Measurements from ENCODE around the gene GABRB1. TPM values are rescaled to one million over a fixed set of nuclear protein-coding genes. Genes with fewer than 3 reads are reported as not detected.

The GABRB1 gene
- total and polyA plus RNA-seq, 2 experiments from 2014 or later = 0.26 to 0.97 TPM

DNA sequence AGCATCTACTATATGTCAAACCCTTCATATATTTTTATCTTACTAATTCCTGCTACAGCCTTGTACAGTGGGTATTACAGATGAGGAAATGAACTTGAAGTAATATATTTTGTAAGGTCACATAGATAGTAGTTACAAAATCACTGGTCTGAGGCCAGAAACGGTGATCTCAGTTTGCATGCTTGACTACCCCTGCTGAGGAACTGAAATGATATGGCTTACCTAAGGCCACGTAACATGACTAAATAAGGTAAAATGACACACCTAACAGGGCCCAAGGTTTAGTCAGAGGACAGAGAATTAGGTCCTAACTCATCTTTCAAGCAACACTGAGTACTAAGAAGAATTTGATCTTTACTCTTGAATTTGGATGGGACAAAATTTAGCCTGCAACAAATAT lies 433.6 kb downstream of the GABRB1 start:
- H3K79me2 ChIP-seq (replicated peaks; ENCODE audit: insufficient read depth) = no peaks in the 10 kb centered on the region
- no peaks in the 10 kb centered on the region for H3K36me3 ChIP-seq (ENCODE audit: insufficient read depth)
- no peaks in the 10 kb centered on the region for H4K20me1 ChIP-seq (replicated peaks; ENCODE audit: insufficient read depth)
- no peak overlapping the region for H3K4me2 ChIP-seq
- no peaks in the 10 kb centered on the region for H3K36me3 Mint-ChIP-seq (ENCODE audit: low read depth)
- H3K27ac ChIP-seq (ENCODE audit: low read depth) = no peak overlapping the region
- H3K27ac Mint-ChIP-seq = no peak overlapping the region
- H3K27me3 ChIP-seq (ENCODE audit: insufficient read depth) = no peaks in the 10 kb centered on the region
- no peaks in the 10 kb centered on the region for H3K9me3 Mint-ChIP-seq
- H3K4me1 Mint-ChIP-seq = peaks cover 14% of the 10 kb centered on the region
- no peak overlapping the region for H2AFZ ChIP-seq
- TF ChIP-seq ZNF114 (CRISPR knock-in tag; IDR thresholded peaks at IDR 0.05) (no peak), EZH2 (IDR thresholded peaks at IDR 0.05; ENCODE audit: low read depth, unreplicated experiment) (no peak), ZNF331 (CRISPR knock-in tag; IDR thresholded peaks at IDR 0.05; ENCODE audit: low read depth) (no peak), POLR2AphosphoS5 (IDR thresholded peaks at IDR 0.05; ENCODE audit: low read depth) (no peak), NANOG (IDR thresholded peaks at IDR 0.05; ENCODE audit: borderline replicate concordance) (no peak)
- TF ChIP-seq, protein P1, sequence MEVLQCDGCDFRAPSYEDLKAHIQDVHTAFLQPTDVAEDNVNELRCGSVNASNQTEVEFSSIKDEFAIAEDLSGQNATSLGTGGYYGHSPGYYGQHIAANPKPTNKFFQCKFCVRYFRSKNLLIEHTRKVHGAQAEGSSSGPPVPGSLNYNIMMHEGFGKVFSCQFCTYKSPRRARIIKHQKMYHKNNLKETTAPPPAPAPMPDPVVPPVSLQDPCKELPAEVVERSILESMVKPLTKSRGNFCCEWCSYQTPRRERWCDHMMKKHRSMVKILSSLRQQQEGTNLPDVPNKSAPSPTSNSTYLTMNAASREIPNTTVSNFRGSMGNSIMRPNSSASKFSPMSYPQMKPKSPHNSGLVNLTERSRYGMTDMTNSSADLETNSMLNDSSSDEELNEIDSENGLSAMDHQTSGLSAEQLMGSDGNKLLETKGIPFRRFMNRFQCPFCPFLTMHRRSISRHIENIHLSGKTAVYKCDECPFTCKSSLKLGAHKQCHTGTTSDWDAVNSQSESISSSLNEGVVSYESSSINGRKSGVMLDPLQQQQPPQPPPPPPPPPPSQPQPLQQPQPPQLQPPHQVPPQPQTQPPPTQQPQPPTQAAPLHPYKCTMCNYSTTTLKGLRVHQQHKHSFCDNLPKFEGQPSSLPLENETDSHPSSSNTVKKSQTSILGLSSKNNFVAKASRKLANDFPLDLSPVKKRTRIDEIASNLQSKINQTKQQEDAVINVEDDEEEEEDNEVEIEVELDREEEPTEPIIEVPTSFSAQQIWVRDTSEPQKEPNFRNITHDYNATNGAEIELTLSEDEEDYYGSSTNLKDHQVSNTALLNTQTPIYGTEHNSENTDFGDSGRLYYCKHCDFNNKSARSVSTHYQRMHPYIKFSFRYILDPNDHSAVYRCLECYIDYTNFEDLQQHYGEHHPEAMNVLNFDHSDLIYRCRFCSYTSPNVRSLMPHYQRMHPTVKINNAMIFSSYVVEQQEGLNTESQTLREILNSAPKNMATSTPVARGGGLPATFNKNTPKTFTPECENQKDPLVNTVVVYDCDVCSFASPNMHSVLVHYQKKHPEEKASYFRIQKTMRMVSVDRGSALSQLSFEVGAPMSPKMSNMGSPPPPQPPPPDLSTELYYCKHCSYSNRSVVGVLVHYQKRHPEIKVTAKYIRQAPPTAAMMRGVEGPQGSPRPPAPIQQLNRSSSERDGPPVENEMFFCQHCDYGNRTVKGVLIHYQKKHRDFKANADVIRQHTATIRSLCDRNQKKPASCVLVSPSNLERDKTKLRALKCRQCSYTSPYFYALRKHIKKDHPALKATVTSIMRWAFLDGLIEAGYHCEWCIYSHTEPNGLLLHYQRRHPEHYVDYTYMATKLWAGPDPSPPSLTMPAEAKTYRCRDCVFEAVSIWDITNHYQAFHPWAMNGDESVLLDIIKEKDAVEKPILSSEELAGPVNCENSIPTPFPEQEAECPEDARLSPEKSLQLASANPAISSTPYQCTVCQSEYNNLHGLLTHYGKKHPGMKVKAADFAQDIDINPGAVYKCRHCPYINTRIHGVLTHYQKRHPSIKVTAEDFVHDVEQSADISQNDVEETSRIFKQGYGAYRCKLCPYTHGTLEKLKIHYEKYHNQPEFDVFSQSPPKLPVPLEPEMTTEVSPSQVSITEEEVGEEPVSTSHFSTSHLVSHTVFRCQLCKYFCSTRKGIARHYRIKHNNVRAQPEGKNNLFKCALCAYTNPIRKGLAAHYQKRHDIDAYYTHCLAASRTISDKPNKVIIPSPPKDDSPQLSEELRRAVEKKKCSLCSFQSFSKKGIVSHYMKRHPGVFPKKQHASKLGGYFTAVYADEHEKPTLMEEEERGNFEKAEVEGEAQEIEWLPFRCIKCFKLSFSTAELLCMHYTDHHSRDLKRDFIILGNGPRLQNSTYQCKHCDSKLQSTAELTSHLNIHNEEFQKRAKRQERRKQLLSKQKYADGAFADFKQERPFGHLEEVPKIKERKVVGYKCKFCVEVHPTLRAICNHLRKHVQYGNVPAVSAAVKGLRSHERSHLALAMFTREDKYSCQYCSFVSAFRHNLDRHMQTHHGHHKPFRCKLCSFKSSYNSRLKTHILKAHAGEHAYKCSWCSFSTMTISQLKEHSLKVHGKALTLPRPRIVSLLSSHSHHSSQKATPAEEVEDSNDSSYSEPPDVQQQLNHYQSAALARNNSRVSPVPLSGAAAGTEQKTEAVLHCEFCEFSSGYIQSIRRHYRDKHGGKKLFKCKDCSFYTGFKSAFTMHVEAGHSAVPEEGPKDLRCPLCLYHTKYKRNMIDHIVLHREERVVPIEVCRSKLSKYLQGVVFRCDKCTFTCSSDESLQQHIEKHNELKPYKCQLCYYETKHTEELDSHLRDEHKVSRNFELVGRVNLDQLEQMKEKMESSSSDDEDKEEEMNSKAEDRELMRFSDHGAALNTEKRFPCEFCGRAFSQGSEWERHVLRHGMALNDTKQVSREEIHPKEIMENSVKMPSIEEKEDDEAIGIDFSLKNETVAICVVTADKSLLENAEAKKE (CRISPR knock-in tag; IDR thresholded peaks at IDR 0.05) = no peak
- TF ChIP-seq, protein P2, sequence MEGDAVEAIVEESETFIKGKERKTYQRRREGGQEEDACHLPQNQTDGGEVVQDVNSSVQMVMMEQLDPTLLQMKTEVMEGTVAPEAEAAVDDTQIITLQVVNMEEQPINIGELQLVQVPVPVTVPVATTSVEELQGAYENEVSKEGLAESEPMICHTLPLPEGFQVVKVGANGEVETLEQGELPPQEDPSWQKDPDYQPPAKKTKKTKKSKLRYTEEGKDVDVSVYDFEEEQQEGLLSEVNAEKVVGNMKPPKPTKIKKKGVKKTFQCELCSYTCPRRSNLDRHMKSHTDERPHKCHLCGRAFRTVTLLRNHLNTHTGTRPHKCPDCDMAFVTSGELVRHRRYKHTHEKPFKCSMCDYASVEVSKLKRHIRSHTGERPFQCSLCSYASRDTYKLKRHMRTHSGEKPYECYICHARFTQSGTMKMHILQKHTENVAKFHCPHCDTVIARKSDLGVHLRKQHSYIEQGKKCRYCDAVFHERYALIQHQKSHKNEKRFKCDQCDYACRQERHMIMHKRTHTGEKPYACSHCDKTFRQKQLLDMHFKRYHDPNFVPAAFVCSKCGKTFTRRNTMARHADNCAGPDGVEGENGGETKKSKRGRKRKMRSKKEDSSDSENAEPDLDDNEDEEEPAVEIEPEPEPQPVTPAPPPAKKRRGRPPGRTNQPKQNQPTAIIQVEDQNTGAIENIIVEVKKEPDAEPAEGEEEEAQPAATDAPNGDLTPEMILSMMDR (conservative IDR thresholded peaks at IDR 0.05; ENCODE audit: low read depth in 2 of 2) = no peak
- TF ChIP-seq, protein P3, sequence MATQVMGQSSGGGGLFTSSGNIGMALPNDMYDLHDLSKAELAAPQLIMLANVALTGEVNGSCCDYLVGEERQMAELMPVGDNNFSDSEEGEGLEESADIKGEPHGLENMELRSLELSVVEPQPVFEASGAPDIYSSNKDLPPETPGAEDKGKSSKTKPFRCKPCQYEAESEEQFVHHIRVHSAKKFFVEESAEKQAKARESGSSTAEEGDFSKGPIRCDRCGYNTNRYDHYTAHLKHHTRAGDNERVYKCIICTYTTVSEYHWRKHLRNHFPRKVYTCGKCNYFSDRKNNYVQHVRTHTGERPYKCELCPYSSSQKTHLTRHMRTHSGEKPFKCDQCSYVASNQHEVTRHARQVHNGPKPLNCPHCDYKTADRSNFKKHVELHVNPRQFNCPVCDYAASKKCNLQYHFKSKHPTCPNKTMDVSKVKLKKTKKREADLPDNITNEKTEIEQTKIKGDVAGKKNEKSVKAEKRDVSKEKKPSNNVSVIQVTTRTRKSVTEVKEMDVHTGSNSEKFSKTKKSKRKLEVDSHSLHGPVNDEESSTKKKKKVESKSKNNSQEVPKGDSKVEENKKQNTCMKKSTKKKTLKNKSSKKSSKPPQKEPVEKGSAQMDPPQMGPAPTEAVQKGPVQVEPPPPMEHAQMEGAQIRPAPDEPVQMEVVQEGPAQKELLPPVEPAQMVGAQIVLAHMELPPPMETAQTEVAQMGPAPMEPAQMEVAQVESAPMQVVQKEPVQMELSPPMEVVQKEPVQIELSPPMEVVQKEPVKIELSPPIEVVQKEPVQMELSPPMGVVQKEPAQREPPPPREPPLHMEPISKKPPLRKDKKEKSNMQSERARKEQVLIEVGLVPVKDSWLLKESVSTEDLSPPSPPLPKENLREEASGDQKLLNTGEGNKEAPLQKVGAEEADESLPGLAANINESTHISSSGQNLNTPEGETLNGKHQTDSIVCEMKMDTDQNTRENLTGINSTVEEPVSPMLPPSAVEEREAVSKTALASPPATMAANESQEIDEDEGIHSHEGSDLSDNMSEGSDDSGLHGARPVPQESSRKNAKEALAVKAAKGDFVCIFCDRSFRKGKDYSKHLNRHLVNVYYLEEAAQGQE (IDR thresholded peaks at IDR 0.05; ENCODE audit: unreplicated experiment) = no peak
- H3K4me3 ChIP-seq = no peak overlapping the region
- no peaks in the 10 kb centered on the region; the same call in 1 of the 2 replicates for H3K4me1 ChIP-seq (ENCODE audit: insufficient read depth)
- no peak overlapping the region for H3K4me3 Mint-ChIP-seq
- DNase-seq (ENCODE audit: low spot score) (no peak), ATAC-seq (no peak)
- no peaks in the 10 kb centered on the region for H3F3A ChIP-seq (replicated peaks; ENCODE audit: low read depth)
- H3K9me2 ChIP-seq (ENCODE audit: insufficient read depth) = no peaks in the 10 kb centered on the region
- H3K27me3 Mint-ChIP-seq (ENCODE audit: insufficient read depth, low read depth, poor library complexity) = peaks cover 6% of the 10 kb centered on the region

Measured in GM23338 (cell line).